Activated naive CD8-positive, alpha-beta T cell (primary cell): Measurements from ENCODE around the gene ETV5.

Source experiments
- H3K27ac Mint-ChIP-seq: one replicate; pipeline ENCODE4 v1.8.0; 2021; ENCODE audit warnings: mixed read lengths
- H3K27me3 Mint-ChIP-seq: one replicate; pipeline ENCODE4 v1.8.0; 2021; ENCODE audit warnings: mixed read lengths
- H3K36me3 Mint-ChIP-seq: one replicate; pipeline ENCODE4 v1.8.0; 2021; ENCODE audit warnings: mixed read lengths
- H3K4me1 Mint-ChIP-seq: one replicate; pipeline ENCODE4 v1.8.0; 2021; ENCODE audit warnings: low read depth, mixed read lengths
- H3K4me3 Mint-ChIP-seq: one replicate; pipeline ENCODE4 v1.8.0; 2021; ENCODE audit warnings: mild to moderate bottlenecking, mixed read lengths
- H3K9me3 Mint-ChIP-seq: one replicate; pipeline ENCODE4 v1.8.0; 2021; ENCODE audit warnings: low read depth, mixed read lengths

Gene ETV5

DNA sequence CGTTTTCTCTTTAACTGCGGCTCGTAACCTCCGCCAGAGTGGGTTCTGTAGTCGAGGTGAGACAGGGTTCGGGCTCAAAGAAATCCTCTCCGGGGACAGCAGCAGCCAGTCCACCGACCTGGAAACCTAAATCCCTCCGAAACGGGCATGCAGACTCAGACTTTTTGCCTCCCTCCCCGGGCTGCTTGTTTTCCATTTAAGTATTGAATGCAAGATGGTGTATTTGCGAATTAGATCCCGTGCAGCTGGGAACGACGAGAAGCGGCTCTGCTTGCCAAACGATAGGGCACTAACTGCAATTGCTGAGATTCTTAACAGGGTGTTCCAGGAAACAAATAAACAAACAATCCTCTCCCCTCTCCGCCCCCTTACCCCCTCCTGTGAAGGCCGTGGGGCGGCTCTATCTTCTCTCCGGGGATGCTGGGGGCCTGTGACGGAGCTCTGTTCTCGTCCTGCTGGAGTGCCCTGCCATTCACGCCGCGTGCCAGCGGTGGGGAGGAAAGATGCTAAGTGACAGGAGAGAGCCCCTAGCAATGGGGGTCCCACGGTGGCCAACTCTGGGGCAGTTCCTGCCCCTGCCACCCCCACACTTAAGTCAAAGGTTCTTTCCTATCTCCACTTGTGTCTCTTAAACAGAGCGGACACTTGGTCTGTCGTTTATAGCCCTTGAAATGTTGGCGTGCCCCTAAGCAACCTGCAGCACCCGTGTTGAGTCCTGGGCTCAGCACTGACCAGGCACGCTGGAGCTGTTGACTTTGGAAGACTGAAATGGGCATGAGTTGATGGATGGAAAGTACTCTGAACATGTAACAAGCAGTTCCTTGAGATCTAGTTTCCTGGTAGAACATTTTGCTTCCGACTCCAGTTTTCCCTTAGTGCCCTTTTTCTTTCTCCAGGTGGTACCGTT is 1.3 kb upstream of the ETV5 start:
- Mint-ChIP-seq H3K4me3 (peak overlapping the region; percentile 98), H3K36me3 (no peaks in the 10 kb centered on the region), H3K27me3 (peaks cover 56% of the 10 kb centered on the region), H3K4me1 (peaks cover 33% of the 10 kb centered on the region), H3K27ac (no peak overlapping the region), H3K9me3 (no peaks in the 10 kb centered on the region)

- no peaks in the 10 kb centered on the region for H3K9me3 Mint-ChIP-seq
- no peaks in the 10 kb centered on the region for H3K36me3 Mint-ChIP-seq
- no peak overlapping the region for H3K27ac Mint-ChIP-seq
- H3K27me3 Mint-ChIP-seq: peaks cover 50% of the 10 kb centered on the region
- peak overlapping the region; percentile 98 for H3K4me3 Mint-ChIP-seq
- H3K4me1 Mint-ChIP-seq: peaks cover 33% of the 10 kb centered on the region
These were observed 566 bp downstream of the ETV5 start for GRCh38 chr3:186108106-186108940.

- no peaks in the 10 kb centered on the region for H3K36me3 Mint-ChIP-seq
- H3K27me3 Mint-ChIP-seq: peaks cover 51% of the 10 kb centered on the region
- no peaks in the 10 kb centered on the region for H3K9me3 Mint-ChIP-seq
- H3K4me1 Mint-ChIP-seq: peaks cover 33% of the 10 kb centered on the region
- no peak overlapping the region for H3K27ac Mint-ChIP-seq
- peak overlapping the region; percentile 89 for H3K4me3 Mint-ChIP-seq
These were observed 1.4 kb downstream of the ETV5 start for GRCh38 chr3:186107215-186108105.

GRCh38 chr3:186105543-186105942 is 3.3 kb downstream of the ETV5 start:
- Mint-ChIP-seq H3K36me3 (no peaks in the 10 kb centered on the region), H3K27me3 (peaks cover 42% of the 10 kb centered on the region), H3K9me3 (no peaks in the 10 kb centered on the region), H3K27ac (no peak overlapping the region), H3K4me1 (peaks cover 26% of the 10 kb centered on the region), H3K4me3 (no peak overlapping the region)

DNA sequence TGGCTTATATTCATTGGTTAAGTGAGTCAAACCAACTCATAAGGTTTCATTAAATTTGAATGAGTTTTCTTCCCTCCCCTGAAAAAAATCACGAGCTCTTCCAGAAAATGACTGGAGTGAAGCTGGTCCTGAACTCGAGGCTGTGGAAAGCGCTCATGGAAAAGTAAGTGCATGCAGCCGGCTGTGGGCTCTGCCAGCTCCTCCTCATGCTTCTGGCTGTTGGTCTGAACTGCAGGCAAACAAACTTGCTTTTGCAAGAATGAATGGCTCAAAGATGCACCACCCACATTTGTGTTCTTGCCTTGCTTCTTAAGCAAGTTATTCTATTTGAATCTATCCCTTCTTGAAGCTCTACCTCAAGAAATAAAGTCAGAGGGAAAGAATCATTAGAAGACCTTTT is 6.2 kb downstream of the ETV5 start:
- Mint-ChIP-seq H3K27me3 (peaks cover 54% of the 10 kb centered on the region), H3K9me3 (no peaks in the 10 kb centered on the region), H3K4me1 (peaks cover 7% of the 10 kb centered on the region), H3K27ac (no peak overlapping the region), H3K36me3 (no peaks in the 10 kb centered on the region), H3K4me3 (no peak overlapping the region)

- Mint-ChIP-seq H3K4me3 (no peak overlapping the region), H3K36me3 (no peaks in the 10 kb centered on the region)
These were observed 8.5 kb downstream of the ETV5 start for GRCh38 chr3:186100398-186100797.

DNA sequence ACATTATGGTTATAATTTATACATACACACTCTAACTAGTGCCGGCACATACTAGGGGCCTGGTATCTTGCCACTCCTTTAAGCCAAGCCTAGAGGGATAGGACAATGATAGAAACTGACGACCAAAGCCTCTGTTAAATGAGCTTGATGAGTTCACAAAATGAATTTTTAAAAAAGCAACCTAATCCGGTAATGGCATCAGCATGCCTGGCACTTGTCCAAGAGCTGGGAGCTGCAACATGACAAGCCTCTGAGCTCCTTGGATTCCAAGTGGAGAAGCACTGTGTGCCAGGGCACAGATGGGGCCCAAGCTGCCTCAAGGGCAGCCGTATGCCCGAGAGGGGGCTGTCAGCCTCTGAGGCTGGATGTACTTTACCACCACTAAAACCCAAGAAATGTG is 9.7 kb downstream of the ETV5 start:
- H3K9me3 Mint-ChIP-seq: no peaks in the 10 kb centered on the region
- no peak overlapping the region for H3K4me3 Mint-ChIP-seq
- H3K36me3 Mint-ChIP-seq: no peaks in the 10 kb centered on the region
- no peak overlapping the region for H3K27ac Mint-ChIP-seq
- peaks cover 4% of the 10 kb centered on the region for H3K4me1 Mint-ChIP-seq
- peaks cover 59% of the 10 kb centered on the region for H3K27me3 Mint-ChIP-seq

More at GRCh38 chr3:186100398-186100797, 8.5 kb downstream of the ETV5 start:
- H3K27me3 Mint-ChIP-seq: peaks cover 56% of the 10 kb centered on the region
- peaks cover 4% of the 10 kb centered on the region for H3K4me1 Mint-ChIP-seq
- no peak overlapping the region for H3K27ac Mint-ChIP-seq
- no peaks in the 10 kb centered on the region for H3K9me3 Mint-ChIP-seq

DNA sequence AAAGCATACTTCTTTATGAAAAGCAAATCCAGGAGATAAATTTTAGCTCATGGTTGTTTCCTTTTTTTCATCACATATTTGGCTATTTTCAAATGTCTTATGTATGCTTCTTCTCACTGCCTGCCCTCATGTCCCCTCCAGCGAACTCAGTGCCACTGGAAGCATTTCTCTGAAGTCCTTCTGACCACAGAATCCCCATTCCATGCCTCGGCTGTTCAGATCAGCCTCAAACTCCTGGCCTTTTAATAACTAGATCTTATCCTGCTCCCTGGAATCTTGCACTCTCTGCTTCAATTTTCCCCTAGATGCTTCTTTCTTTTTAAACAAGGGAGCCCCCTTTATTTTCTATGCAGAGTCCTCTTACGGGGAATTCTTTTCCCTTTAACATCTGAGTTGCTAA is 10.1 kb downstream of the ETV5 start:
- H3K27ac Mint-ChIP-seq: no peak overlapping the region
- H3K27me3 Mint-ChIP-seq: peaks cover 59% of the 10 kb centered on the region
- H3K4me3 Mint-ChIP-seq: no peak overlapping the region
- no peaks in the 10 kb centered on the region for H3K36me3 Mint-ChIP-seq
- H3K9me3 Mint-ChIP-seq: no peaks in the 10 kb centered on the region
- peaks cover 4% of the 10 kb centered on the region for H3K4me1 Mint-ChIP-seq

GRCh38 chr3:186097663-186098451 is 11.0 kb downstream of the ETV5 start:
- Mint-ChIP-seq H3K9me3 (no peaks in the 10 kb centered on the region), H3K27me3 (peaks cover 58% of the 10 kb centered on the region), H3K4me3 (no peak overlapping the region), H3K4me1 (peaks cover 4% of the 10 kb centered on the region), H3K27ac (no peak overlapping the region), H3K36me3 (no peaks in the 10 kb centered on the region)

DNA sequence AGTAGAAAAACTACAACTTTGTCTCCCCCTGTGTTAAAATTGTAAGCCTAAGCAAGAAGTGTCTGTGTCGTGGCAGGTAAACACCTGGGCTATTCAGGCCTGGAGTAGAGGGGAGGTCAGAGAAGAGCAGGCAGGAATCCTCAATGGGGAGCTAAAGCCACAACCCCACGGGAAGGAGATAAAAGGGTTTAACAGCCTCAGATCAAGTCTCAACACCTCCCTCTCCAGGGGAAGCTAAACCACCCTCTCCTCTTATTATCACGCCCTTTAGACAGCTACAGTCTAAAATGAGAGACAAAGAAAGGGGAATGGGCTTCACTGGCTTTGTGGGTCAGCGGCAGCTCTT is 11.6 kb downstream of the ETV5 start:
- Mint-ChIP-seq H3K4me3 (no peak overlapping the region), H3K27me3 (peaks cover 57% of the 10 kb centered on the region), H3K9me3 (no peaks in the 10 kb centered on the region)

GRCh38 chr3:186096290-186096689 is 12.6 kb downstream of the ETV5 start:
- Mint-ChIP-seq H3K27ac (no peak overlapping the region), H3K36me3 (no peaks in the 10 kb centered on the region), H3K4me3 (no peak overlapping the region), H3K4me1 (peaks cover 4% of the 10 kb centered on the region), H3K9me3 (no peaks in the 10 kb centered on the region), H3K27me3 (peaks cover 55% of the 10 kb centered on the region)

More for the DNA sequence above, 11.6 kb downstream of the ETV5 start:
- H3K36me3 Mint-ChIP-seq: no peaks in the 10 kb centered on the region
- H3K4me1 Mint-ChIP-seq: peaks cover 4% of the 10 kb centered on the region
- no peak overlapping the region for H3K27ac Mint-ChIP-seq

DNA sequence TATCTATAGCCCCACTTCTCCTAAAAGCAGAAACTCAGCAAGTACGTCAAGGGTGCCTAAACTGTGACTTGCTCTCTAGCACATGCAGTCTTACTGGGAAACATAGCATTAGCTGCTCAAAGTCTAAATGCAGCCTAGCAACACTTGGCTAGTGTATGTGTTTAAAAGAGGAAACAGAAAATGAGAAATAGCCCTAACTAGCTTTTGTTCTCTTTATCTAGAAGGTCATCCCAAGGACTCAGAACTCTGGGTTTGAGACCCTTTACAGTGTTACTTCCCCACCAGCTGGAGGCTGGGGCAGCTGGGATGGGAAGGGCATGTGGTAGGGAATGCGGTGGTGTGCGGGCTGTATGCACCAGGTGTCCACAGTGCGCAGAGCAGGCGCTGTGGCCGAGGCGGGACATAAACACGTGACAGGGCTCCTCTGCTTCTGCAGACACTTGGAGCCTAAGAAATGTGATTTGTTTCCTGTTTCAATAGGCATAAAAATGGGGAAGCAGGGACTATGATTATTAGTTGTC is 13.3 kb downstream of the ETV5 start:
- no peak overlapping the region for H3K27ac Mint-ChIP-seq
- peaks cover 52% of the 10 kb centered on the region for H3K27me3 Mint-ChIP-seq
- no peaks in the 10 kb centered on the region for H3K36me3 Mint-ChIP-seq
- no peak overlapping the region for H3K4me3 Mint-ChIP-seq
- peaks cover 4% of the 10 kb centered on the region for H3K4me1 Mint-ChIP-seq
- no peaks in the 10 kb centered on the region for H3K9me3 Mint-ChIP-seq

- Mint-ChIP-seq H3K4me3 (no peak overlapping the region), H3K27me3 (peaks cover 50% of the 10 kb centered on the region), H3K27ac (no peak overlapping the region), H3K9me3 (no peaks in the 10 kb centered on the region), H3K36me3 (no peaks in the 10 kb centered on the region), H3K4me1 (peaks cover 4% of the 10 kb centered on the region)
These were observed 14.0 kb downstream of the ETV5 start for GRCh38 chr3:186094696-186095425.
